GM23338 (cell line): ENCODE data around the gene CIB4. TPM values are rescaled to one million over a fixed set of nuclear protein-coding genes. Genes with fewer than 3 reads are reported as not detected.
A peak's percentile ranks its signal among the peaks of the same experiment; 100 is the strongest.

Source experiments
- ATAC-seq: fragments of 200-7000 bp; cut with Tn5 transposase; 3 replicates; pipeline ENCODE4 v1.9.1; 2020
- DNase-seq: peaks from one replicate; pipeline ENCODE4 v3.0.0-alpha.2; 2015; ENCODE audit warnings: low spot score
- H2AFZ ChIP-seq: fragments of 200-600 bp; sonication (generic); 2 replicates; pipeline ENCODE4 v1.8.0; 2016; ENCODE audit warnings: antibody characterized with exemption, mild to moderate bottlenecking, moderate library complexity
- H3F3A ChIP-seq: fragments of 200-600 bp; sonication (generic); replicated peaks from 2 replicates; pipeline ENCODE4 v1.8.0; 2017; ENCODE audit warnings: antibody characterized with exemption, mixed run types, low read depth
- H3K27ac ChIP-seq: fragments of 200-600 bp; sonication (generic); 2 replicates; pipeline ENCODE4 v1.6.1; 2016; ENCODE audit warnings: low read depth
- H3K27me3 ChIP-seq: fragments of 200-600 bp; sonication (generic); 2 replicates; pipeline ENCODE4 v1.8.0; 2016; ENCODE audit warnings: mild to moderate bottlenecking, mixed run types, moderate library complexity; ENCODE audit not compliant: insufficient read depth
- H3K36me3 ChIP-seq: fragments of 200-600 bp; sonication (generic); 2 replicates; pipeline ENCODE4 v1.8.0; 2016; ENCODE audit warnings: mild to moderate bottlenecking; ENCODE audit not compliant: insufficient read depth
- H3K4me1 ChIP-seq: fragments of 200-600 bp; sonication (generic); 2 replicates; pipeline ENCODE4 v1.8.0; 2016; ENCODE audit warnings: mild to moderate bottlenecking, moderate library complexity; ENCODE audit not compliant: insufficient read depth
- H3K4me2 ChIP-seq: fragments of 200-600 bp; sonication (generic); 2 replicates; pipeline ENCODE4 v1.7.1; 2017; ENCODE audit warnings: mixed run types
- H3K4me3 ChIP-seq: fragments of 200-600 bp; sonication (generic); 2 replicates; pipeline ENCODE4 v1.6.1; 2016; ENCODE audit warnings: mixed run types
- H3K79me2 ChIP-seq: fragments of 200-600 bp; sonication (generic); replicated peaks from 2 replicates; pipeline ENCODE4 v1.8.0; 2017; ENCODE audit warnings: mild to moderate bottlenecking; ENCODE audit not compliant: insufficient read depth
- H3K9me2 ChIP-seq: fragments of 200-600 bp; sonication (generic); 2 replicates; pipeline ENCODE4 v1.8.0; 2017; ENCODE audit not compliant: insufficient read depth
- H4K20me1 ChIP-seq: fragments of 200-600 bp; sonication (generic); replicated peaks from 2 replicates; pipeline ENCODE4 v1.8.0; 2017; ENCODE audit warnings: mild to moderate bottlenecking; ENCODE audit not compliant: insufficient read depth
- H3K27ac Mint-ChIP-seq: 2 replicates; pipeline ENCODE4 v1.8.0; 2020; ENCODE audit warnings: inconsistent platforms, mild to moderate bottlenecking, moderate library complexity, mixed read lengths
- H3K27me3 Mint-ChIP-seq: 3 replicates; pipeline ENCODE4 v1.8.0; 2022; ENCODE audit warnings: low read depth, mild to moderate bottlenecking, moderate library complexity, mixed read lengths, inconsistent platforms; ENCODE audit not compliant: insufficient read depth, poor library complexity
- H3K36me3 Mint-ChIP-seq: 3 replicates; pipeline ENCODE4 v1.8.0; 2021; ENCODE audit warnings: low read depth, mild to moderate bottlenecking, inconsistent platforms, moderate library complexity, mixed read lengths
- H3K4me1 Mint-ChIP-seq: 3 replicates; pipeline ENCODE4 v1.8.0; 2020; ENCODE audit warnings: mild to moderate bottlenecking, inconsistent platforms, mixed read lengths
- H3K4me3 Mint-ChIP-seq: 3 replicates; pipeline ENCODE4 v1.8.0; 2021; ENCODE audit warnings: moderate library complexity, mild to moderate bottlenecking, inconsistent platforms, mixed read lengths
- H3K9me3 Mint-ChIP-seq: 3 replicates; pipeline ENCODE4 v1.8.0; 2020; ENCODE audit warnings: moderate library complexity, mild to moderate bottlenecking, inconsistent platforms, mixed read lengths
- CREB1 ChIP-seq: fragments of 250-450 bp; sonication (Bioruptor Pico); IDR thresholded peaks from 2 replicates; pipeline ENCODE4 v1.5.0; 2020; ENCODE audit warnings: low read depth, mild to moderate bottlenecking, moderate library complexity
- CTCF ChIP-seq, 2 experiments: fragments of 200-600 bp in 1 of 2; sonication (generic) in 1 of 2; conservative IDR thresholded peaks; 2 replicates each; pipeline versions ENCODE4 v1.5.1 to v1.6.1; 2016 to 2017; ENCODE audit warnings: antibody characterized with exemption in 2 of 2, low read depth in 2 of 2, mild to moderate bottlenecking in 2 of 2, moderate library complexity in 1 of 2
- ETS1 ChIP-seq: IDR thresholded peaks from 2 replicates; pipeline ENCODE4 v1.6.1; 2016; ENCODE audit warnings: antibody characterized with exemption
- EZH2phosphoT487 ChIP-seq: fragments of 200-600 bp; sonication (generic); IDR thresholded peaks from one replicate; pipeline ENCODE4 v1.8.1; 2018; ENCODE audit warnings: antibody characterized with exemption; ENCODE audit not compliant: unreplicated experiment
- REST ChIP-seq: IDR thresholded peaks from one replicate; pipeline ENCODE4 v1.6.1; 2018; ENCODE audit warnings: antibody characterized with exemption; ENCODE audit not compliant: unreplicated experiment
- STAT1 ChIP-seq: IDR thresholded peaks from one replicate; pipeline ENCODE4 v1.6.1; 2016; ENCODE audit warnings: antibody characterized with exemption; ENCODE audit not compliant: unreplicated experiment
- ZNF331 ChIP-seq: fragments of 250-450 bp; sonication (Bioruptor Pico); IDR thresholded peaks from 2 replicates; pipeline ENCODE4 v1.5.0; 2020; ENCODE audit warnings: low read depth, mild to moderate bottlenecking, moderate library complexity
- polyA plus RNA-seq: library from polyadenylated mRNA; unstranded; fragments of >200 nt; fragmentation: Nextera tagmentation; extraction: Ambion mirVana; gene quantifications from 2 replicates; pipeline ENCODE4 v1.2.1, GENCODE V29; 2016
- total RNA-seq: library from RNA; depleted of rRNA; stranded (reverse); fragments of >200 nt; shearing (Covaris generic); gene quantifications from 2 replicates; pipeline ENCODE4 v1.2.3, GENCODE V29; 2014

Gene CIB4
- total and polyA plus RNA-seq, 2 experiments from 2014 or later: not detected

- TF ChIP-seq ETS1: no peak
- TF ChIP-seq REST: no peak
- TF ChIP-seq CREB1 (CRISPR knock-in tag): no peak
- no peak for TF ChIP-seq EZH2phosphoT487
- no peak for TF ChIP-seq CTCF (conservative IDR thresholded peaks at IDR 0.05; ENCODE audit: low read depth in 2 of 2)
- no peak for TF ChIP-seq ZNF331 (CRISPR knock-in tag)
These were observed 33.0 kb upstream of the CIB4 start (continued) for GRCh38 chr2:26674002-26674751.

GRCh38 chr2:26672818-26673393 is 31.7 kb upstream of the CIB4 start:
- no peaks in the 10 kb centered on the region for H3K36me3 ChIP-seq
- H3K4me3 ChIP-seq: no peak overlapping the region
- peaks cover 3% of the 10 kb centered on the region for H3K4me1 Mint-ChIP-seq
- H3K27me3 ChIP-seq: no peaks in the 10 kb centered on the region
- TF ChIP-seq CTCF (conservative IDR thresholded peaks at IDR 0.05; ENCODE audit: low read depth in 2 of 2) (no peak), CREB1 (CRISPR knock-in tag) (no peak), REST (no peak), STAT1 (no peak), ETS1 (no peak)
- H3K79me2 ChIP-seq: no peaks in the 10 kb centered on the region
- DNase-seq (no peak), ATAC-seq (no peak)
- no peak overlapping the region for H3K27ac Mint-ChIP-seq
- H3K4me3 Mint-ChIP-seq: no peak overlapping the region
- H3K36me3 Mint-ChIP-seq: peaks cover 4% of the 10 kb centered on the region; the same call in 1 of the 3 replicates
- H3K4me2 ChIP-seq: no peak overlapping the region
- H3K27ac ChIP-seq: no peak overlapping the region
- no peaks in the 10 kb centered on the region for H3F3A ChIP-seq
- no peaks in the 10 kb centered on the region; the same call in 1 of the 2 replicates for H3K9me2 ChIP-seq
- peaks cover 5% of the 10 kb centered on the region for H3K27me3 Mint-ChIP-seq
- H4K20me1 ChIP-seq: no peaks in the 10 kb centered on the region
- H2AFZ ChIP-seq: 0 out of 2 replicates have a peak overlapping the region, but pooled peaks have one; percentile 9
- no peaks in the 10 kb centered on the region for H3K4me1 ChIP-seq
- H3K9me3 Mint-ChIP-seq: peaks cover 6% of the 10 kb centered on the region; the same call in 2 of the 3 replicates
